HTR-8/SVneo (cell line): Measurements from ENCODE around the gene CASS4.

Experiments used
- DNase-seq: peaks from one replicate; pipeline ENCODE4 v3.0.0; 2011; ENCODE audit warnings: low spot score, mixed read lengths; ENCODE audit not compliant: insufficient read length
- FAIRE-seq: peaks from 2 replicates; lab custom pipeline; 2011; peaks lifted over from hg19 to GRCh38; lab: Jason Lieb, UNC

CASS4 gene

GRCh38 chr20:56469077-56469449 lies 57.0 kb downstream of the CASS4 start:
- DNase-seq: no peak
- peak; percentile 4 for FAIRE-seq

- DNase-seq (no peak), FAIRE-seq (no peak)
Observed at GRCh38 chr20:56483970-56484369, 71.9 kb downstream of the CASS4 start.

- FAIRE-seq (peak; percentile 63), DNase-seq (no peak)
Observed at GRCh38 chr20:56487216-56487615, 75.2 kb downstream of the CASS4 start.

- no peak for FAIRE-seq
- no peak for DNase-seq
Observed at GRCh38 chr20:56488566-56488965, 76.5 kb downstream of the CASS4 start.

GRCh38 chr20:56501116-56501515 lies 89.1 kb downstream of the CASS4 start:
- FAIRE-seq (no peak), DNase-seq (no peak)

DNA sequence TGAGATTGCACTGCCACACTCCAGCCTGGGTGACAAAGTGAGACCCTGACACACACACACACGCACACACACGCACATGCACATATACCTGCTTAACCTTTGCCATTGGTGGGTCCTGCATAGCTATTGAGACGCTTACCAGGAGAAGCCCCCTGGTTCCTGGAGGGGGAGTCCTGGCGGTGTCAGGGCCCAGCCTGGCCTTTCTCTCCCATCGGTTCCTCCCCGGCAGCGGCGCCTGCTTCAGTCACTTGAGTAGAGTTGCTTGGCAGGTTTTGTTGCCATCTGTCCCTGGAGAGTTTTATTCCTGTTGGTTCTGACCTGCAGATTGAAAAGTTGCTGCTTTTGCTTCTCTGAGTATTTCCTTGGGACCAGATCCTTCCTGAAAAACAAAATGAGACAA lies 91.9 kb downstream of the CASS4 start:
- FAIRE-seq (peak; percentile 79), DNase-seq (no peak)

GRCh38 chr20:56504373-56505005 lies 92.4 kb downstream of the CASS4 start:
- FAIRE-seq (no peak), DNase-seq (peak; percentile 55)

GRCh38 chr20:56506103-56506502 lies 94.0 kb downstream of the CASS4 start:
- FAIRE-seq: peak; percentile 92
- no peak for DNase-seq
